IMR-90 (cell line): ENCODE measurements around the gene TNFRSF1B.

Source experiments
- CEBPB ChIP-seq: IDR thresholded peaks from 2 replicates; pipeline ENCODE4 v1.6.1; 2012; ENCODE audit warnings: low read depth, low read length, improper control_type of control experiment
- CHD1 ChIP-seq: IDR thresholded peaks from 2 replicates; pipeline ENCODE4 v1.6.1; 2012; ENCODE audit warnings: low read depth, low read length, improper control_type of control experiment
- FOS ChIP-seq: fragments of 150-350 bp; IDR thresholded peaks from 2 replicates; pipeline ENCODE4 v1.6.1; 2016; ENCODE audit warnings: low read depth, low read length
- MAFK ChIP-seq: IDR thresholded peaks from 2 replicates; pipeline ENCODE4 v1.6.1; 2012; ENCODE audit warnings: low read depth, low read length, improper control_type of control experiment
- MAZ ChIP-seq: IDR thresholded peaks from 2 replicates; pipeline ENCODE4 v1.6.1; 2012; ENCODE audit warnings: low read depth, mild to moderate bottlenecking, low read length, improper control_type of control experiment, moderate library complexity, borderline replicate concordance
- MXI1 ChIP-seq: IDR thresholded peaks from 2 replicates; pipeline ENCODE4 v1.6.1; 2012; ENCODE audit warnings: low read depth, mild to moderate bottlenecking, low read length, moderate library complexity, borderline replicate concordance
- POLR2A ChIP-seq: IDR thresholded peaks from 2 replicates; pipeline ENCODE4 v1.6.1; 2012; ENCODE audit warnings: mild to moderate bottlenecking, low read depth, low read length
- RAD21 ChIP-seq: IDR thresholded peaks from 2 replicates; pipeline ENCODE4 v1.6.1; 2012; ENCODE audit warnings: low read length, improper control_type of control experiment
- RFX5 ChIP-seq: IDR thresholded peaks from 2 replicates; pipeline ENCODE4 v1.8.0; 2012; ENCODE audit warnings: low read depth, mild to moderate bottlenecking, low read length, moderate library complexity
- SMC3 ChIP-seq: fragments of 150-350 bp; IDR thresholded peaks from 2 replicates; pipeline ENCODE4 v1.6.1; 2016; ENCODE audit warnings: low read depth, mild to moderate bottlenecking, antibody characterized with exemption, low read length, moderate library complexity
- TF ChIP-seq, protein P1 (sequence below): conservative IDR thresholded peaks from 2 replicates; pipeline ENCODE4 v1.5.1; 2012; ENCODE audit warnings: mild to moderate bottlenecking, low read depth, low read length, improper control_type of control experiment
- TF ChIP-seq, protein P2 (sequence below): fragments of 150-350 bp; IDR thresholded peaks from 2 replicates; pipeline ENCODE4 v1.6.1; 2017; ENCODE audit warnings: mild to moderate bottlenecking, antibody characterized with exemption, low read length, low read depth
- TF ChIP-seq, protein P3 (sequence below): fragments of 150-350 bp; IDR thresholded peaks from 2 replicates; pipeline ENCODE4 v1.6.1; 2016; ENCODE audit warnings: low read depth, mild to moderate bottlenecking, low read length, moderate library complexity, borderline replicate concordance

DNA sequence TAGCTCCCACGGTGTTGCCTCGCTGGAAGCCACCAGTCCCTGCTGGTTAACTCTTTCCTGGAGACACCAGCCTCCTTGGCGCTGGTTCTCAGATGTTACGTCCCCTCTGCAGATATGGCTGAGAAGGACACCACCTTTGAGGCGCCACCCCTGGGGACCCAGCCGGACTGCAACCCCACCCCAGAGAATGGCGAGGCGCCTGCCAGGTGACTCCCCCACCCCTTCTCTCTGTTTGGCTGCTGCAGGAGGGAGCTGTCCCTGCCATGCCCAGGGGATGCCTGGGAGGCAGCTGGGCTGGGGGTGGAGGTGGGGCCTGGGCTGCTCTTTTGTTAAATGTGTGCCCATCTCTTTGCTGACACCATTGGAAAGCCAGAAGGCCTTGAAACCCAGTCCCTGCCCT is 43.6 kb upstream of the TNFRSF1B start:
- TF ChIP-seq, protein P1, sequence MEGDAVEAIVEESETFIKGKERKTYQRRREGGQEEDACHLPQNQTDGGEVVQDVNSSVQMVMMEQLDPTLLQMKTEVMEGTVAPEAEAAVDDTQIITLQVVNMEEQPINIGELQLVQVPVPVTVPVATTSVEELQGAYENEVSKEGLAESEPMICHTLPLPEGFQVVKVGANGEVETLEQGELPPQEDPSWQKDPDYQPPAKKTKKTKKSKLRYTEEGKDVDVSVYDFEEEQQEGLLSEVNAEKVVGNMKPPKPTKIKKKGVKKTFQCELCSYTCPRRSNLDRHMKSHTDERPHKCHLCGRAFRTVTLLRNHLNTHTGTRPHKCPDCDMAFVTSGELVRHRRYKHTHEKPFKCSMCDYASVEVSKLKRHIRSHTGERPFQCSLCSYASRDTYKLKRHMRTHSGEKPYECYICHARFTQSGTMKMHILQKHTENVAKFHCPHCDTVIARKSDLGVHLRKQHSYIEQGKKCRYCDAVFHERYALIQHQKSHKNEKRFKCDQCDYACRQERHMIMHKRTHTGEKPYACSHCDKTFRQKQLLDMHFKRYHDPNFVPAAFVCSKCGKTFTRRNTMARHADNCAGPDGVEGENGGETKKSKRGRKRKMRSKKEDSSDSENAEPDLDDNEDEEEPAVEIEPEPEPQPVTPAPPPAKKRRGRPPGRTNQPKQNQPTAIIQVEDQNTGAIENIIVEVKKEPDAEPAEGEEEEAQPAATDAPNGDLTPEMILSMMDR, result no peak
- TF ChIP-seq, protein P2, sequence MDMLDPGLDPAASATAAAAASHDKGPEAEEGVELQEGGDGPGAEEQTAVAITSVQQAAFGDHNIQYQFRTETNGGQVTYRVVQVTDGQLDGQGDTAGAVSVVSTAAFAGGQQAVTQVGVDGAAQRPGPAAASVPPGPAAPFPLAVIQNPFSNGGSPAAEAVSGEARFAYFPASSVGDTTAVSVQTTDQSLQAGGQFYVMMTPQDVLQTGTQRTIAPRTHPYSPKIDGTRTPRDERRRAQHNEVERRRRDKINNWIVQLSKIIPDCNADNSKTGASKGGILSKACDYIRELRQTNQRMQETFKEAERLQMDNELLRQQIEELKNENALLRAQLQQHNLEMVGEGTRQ, result no peak
- no peak for TF ChIP-seq POLR2A
- TF ChIP-seq RAD21, result no peak
- no peak for TF ChIP-seq FOS
- TF ChIP-seq RFX5, result no peak
- no peak for TF ChIP-seq SMC3
- TF ChIP-seq MXI1, result no peak
- TF ChIP-seq, protein P3, sequence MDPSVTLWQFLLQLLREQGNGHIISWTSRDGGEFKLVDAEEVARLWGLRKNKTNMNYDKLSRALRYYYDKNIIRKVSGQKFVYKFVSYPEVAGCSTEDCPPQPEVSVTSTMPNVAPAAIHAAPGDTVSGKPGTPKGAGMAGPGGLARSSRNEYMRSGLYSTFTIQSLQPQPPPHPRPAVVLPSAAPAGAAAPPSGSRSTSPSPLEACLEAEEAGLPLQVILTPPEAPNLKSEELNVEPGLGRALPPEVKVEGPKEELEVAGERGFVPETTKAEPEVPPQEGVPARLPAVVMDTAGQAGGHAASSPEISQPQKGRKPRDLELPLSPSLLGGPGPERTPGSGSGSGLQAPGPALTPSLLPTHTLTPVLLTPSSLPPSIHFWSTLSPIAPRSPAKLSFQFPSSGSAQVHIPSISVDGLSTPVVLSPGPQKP, result no peak
- no peak for TF ChIP-seq MAZ
- no peak for TF ChIP-seq CHD1
- no peak for TF ChIP-seq MAFK
- no peak for TF ChIP-seq CEBPB
